ENCODE results near the gene GRB2. TPM values are rescaled to one million over a fixed set of nuclear protein-coding genes. Genes with fewer than 3 reads are reported as not detected.

The GRB2 gene
- total RNA-seq, 1 donor from 2014 or later = 320 TPM

GRCh38 chr17:75400326-75400939 is 5.0 kb downstream of the GRB2 start:
- ATAC-seq (ENCODE audit: low read depth) (no peak), DNase-seq (no peak)
- peaks cover 72% of the 10 kb centered on the region for H3K4me1 Mint-ChIP-seq
- no peaks in the 10 kb centered on the region for H3K27me3 Mint-ChIP-seq
- peaks cover 48% of the 10 kb centered on the region for H3K36me3 Mint-ChIP-seq (ENCODE audit: low read depth)
- H3K4me3 Mint-ChIP-seq = peak overlapping the region; percentile 19
- H3K27ac Mint-ChIP-seq = peak overlapping the region; percentile 30
- no peak for TF ChIP-seq CTCF (IDR thresholded peaks at IDR 0.05)
- POLR2A ChIA-PET = interaction anchor here (0.6 to 6.7 kb wide), 13 partner anchors 33 to 110 kb away, joined by 3 to 123 read pairs (median 7); partner anchors contain the start of gene SLC25A19
- CTCF ChIA-PET = interaction anchor here (0.5 to 1.7 kb wide), 3 partner anchors 10 to 111 kb away, joined by 3 to 7 read pairs (median 6); partner anchors contain the start of gene SLC25A19
- intact Hi-C loops (cut with micrococcal nuclease) = loop anchor here (10.0 kb wide), 1 partner anchor 216 kb away; the partner anchor contains the start of gene SUMO2
- H3K9me3 Mint-ChIP-seq = no peaks in the 10 kb centered on the region

GRCh38 chr17:75398279-75398678 is 7.2 kb downstream of the GRB2 start:
- ChIA-PET CTCF (interaction anchor here (0.8 to 1.3 kb wide), 2 partner anchors 29 to 75 kb away, joined by 3 to 4 read pairs; no protein-coding TSS in a partner anchor), POLR2A (interaction anchor here (0.7 to 5.9 kb wide), 7 partner anchors 46 to 109 kb away, joined by 3 to 39 read pairs (median 3); partner anchors contain the start of gene SLC25A19)
- TF ChIP-seq CTCF (IDR thresholded peaks at IDR 0.05) = no peak
- Mint-ChIP-seq H3K27ac (no peak overlapping the region), H3K4me3 (no peak overlapping the region), H3K27me3 (no peaks in the 10 kb centered on the region), H3K9me3 (no peaks in the 10 kb centered on the region), H3K36me3 (ENCODE audit: low read depth) (peaks cover 55% of the 10 kb centered on the region), H3K4me1 (peaks cover 87% of the 10 kb centered on the region)
- ATAC-seq (ENCODE audit: low read depth) (no peak), DNase-seq (no peak)
- intact Hi-C loops (cut with micrococcal nuclease) = no loop called here

- no peak for DNase-seq
- no peak for TF ChIP-seq CTCF (IDR thresholded peaks at IDR 0.05)
- no peak for ATAC-seq (ENCODE audit: low read depth)
- Mint-ChIP-seq H3K36me3 (ENCODE audit: low read depth) (peaks cover 61% of the 10 kb centered on the region), H3K4me1 (peaks cover 88% of the 10 kb centered on the region), H3K27me3 (no peaks in the 10 kb centered on the region), H3K4me3 (peak overlapping the region; percentile 11), H3K27ac (peak overlapping the region; percentile 69), H3K9me3 (no peaks in the 10 kb centered on the region)
- ChIA-PET CTCF (interaction anchor here (0.7 to 2.1 kb wide), 4 partner anchors 15 to 108 kb away, joined by 3 to 6 read pairs (median 4); partner anchors contain the start of gene SLC25A19), POLR2A (interaction anchor here (0.5 to 5.9 kb wide), 14 partner anchors 8 to 136 kb away, joined by 3 to 39 read pairs (median 4); partner anchors contain the start of genes GGA3, GRB2, MIF4GD and MRPS7)
- intact Hi-C loops (cut with micrococcal nuclease) = no loop called here
Observed at GRCh38 chr17:75397217-75397616, 8.3 kb downstream of the GRB2 start.

- Mint-ChIP-seq H3K36me3 (ENCODE audit: low read depth) (peaks cover 63% of the 10 kb centered on the region), H3K4me1 (peaks cover 87% of the 10 kb centered on the region), H3K9me3 (no peaks in the 10 kb centered on the region), H3K4me3 (peak overlapping the region; percentile 11), H3K27ac (peak overlapping the region; percentile 69), H3K27me3 (no peaks in the 10 kb centered on the region)
- no peak for TF ChIP-seq CTCF (IDR thresholded peaks at IDR 0.05)
- DNase-seq = no peak
- ATAC-seq (ENCODE audit: low read depth) = no peak
- ChIA-PET POLR2A (interaction anchor here (0.5 to 5.9 kb wide), 14 partner anchors 9 to 135 kb away, joined by 3 to 39 read pairs (median 4); partner anchors contain the start of genes GGA3, GRB2, MIF4GD and MRPS7), CTCF (interaction anchor here (0.7 to 2.1 kb wide), 5 partner anchors 16 to 126 kb away, joined by 3 to 6 read pairs (median 4); partner anchors contain the start of genes MIF4GD and SLC25A19)
- intact Hi-C loops (cut with micrococcal nuclease) = no loop called here
Observed at GRCh38 chr17:75396796-75397195, 8.7 kb downstream of the GRB2 start.

GRCh38 chr17:75396025-75396424 is 9.5 kb downstream of the GRB2 start:
- Mint-ChIP-seq H3K36me3 (ENCODE audit: low read depth) (peaks cover 65% of the 10 kb centered on the region), H3K27ac (peak overlapping the region; percentile 70), H3K4me1 (peaks cover 84% of the 10 kb centered on the region), H3K4me3 (peak overlapping the region; percentile 92), H3K27me3 (no peaks in the 10 kb centered on the region), H3K9me3 (no peaks in the 10 kb centered on the region)
- ATAC-seq (ENCODE audit: low read depth) (no peak), DNase-seq (no peak)
- intact Hi-C loops (cut with micrococcal nuclease) = no loop called here
- ChIA-PET POLR2A (interaction anchor here (0.7 to 5.9 kb wide), 10 partner anchors 8 to 126 kb away, joined by 3 to 39 read pairs (median 4); partner anchors contain the start of genes GRB2, MIF4GD and SLC25A19), CTCF (interaction anchor here (1.3 to 3.1 kb wide), 3 partner anchors 16 to 126 kb away, joined by 4 to 25 read pairs (median 6); partner anchors contain the start of gene MIF4GD)
- no peak for TF ChIP-seq CTCF (IDR thresholded peaks at IDR 0.05)

Data from activated B cell treated with CpG ODN at 0.5 μM for 24 hours (primary cell).